HEK293 (cell line): ENCODE results near the gene FRMD8.

ENCODE experiments used
- CTCF ChIA-PET: fragments of 350-600 bp; formaldehyde crosslinking; extraction: SDS; loops from one replicate; lab custom pipeline; 2021; ENCODE audit warnings: antibody characterized with exemption; lab: Yijun Ruan, JAX
- POLR2A ChIA-PET: fragments of 300-600 bp; formaldehyde crosslinking; extraction: SDS; loops from one replicate; lab custom pipeline; 2020; ENCODE audit warnings: antibody characterized with exemption, inconsistent platforms; lab: Yijun Ruan, JAX
- H3K27ac ChIP-seq: fragments of 200-500 bp; sonication (Bioruptor generic); 2 replicates; pipeline ENCODE4 v1.5.1; 2014; ENCODE audit warnings: low read depth, low read length, control low read depth, inconsistent platforms; ENCODE audit errors: extremely low read depth
- H3K36me3 ChIP-seq, 2 experiments: fragments of 200-500 bp in 1 of 2; sonication (Bioruptor generic) in 1 of 2; 1 replicate in 1 of 2; 2 replicates in 1 of 2; pipeline ENCODE4 v1.5.1; 2014 to 2017; ENCODE audit warnings: inconsistent platforms in 2 of 2, low read length in 2 of 2; ENCODE audit not compliant: control insufficient read depth in 2 of 2, insufficient read depth in 1 of 2
- H3K4me1 ChIP-seq: fragments of 200-500 bp; sonication (Bioruptor generic); 2 replicates; pipeline ENCODE4 v1.5.1; 2014; ENCODE audit warnings: mild to moderate bottlenecking, low read length, inconsistent platforms; ENCODE audit not compliant: control insufficient read depth, insufficient read depth
- H3K4me3 ChIP-seq: 2 replicates; pipeline ENCODE4 v1.5.1; 2011; ENCODE audit warnings: low read depth, mild to moderate bottlenecking, control low read depth, low read length, moderate library complexity
- H3K9me3 ChIP-seq: fragments of 200-500 bp; sonication (Bioruptor generic); 2 replicates; pipeline ENCODE4 v1.5.1; 2014; ENCODE audit warnings: low read depth, low read length, inconsistent platforms; ENCODE audit not compliant: control insufficient read depth, insufficient read depth
- GFI1B ChIP-seq: fragments of 450-650 bp; formaldehyde crosslinking; IDR thresholded peaks from 2 replicates; pipeline ENCODE4 v1.5.1; 2016; ENCODE audit warnings: missing biosample characterization, missing genetic modification characterization
- GLIS2 ChIP-seq: fragments of 450-650 bp; formaldehyde crosslinking; IDR thresholded peaks from 2 replicates; pipeline ENCODE4 v1.5.1; 2016; ENCODE audit warnings: missing biosample characterization, missing genetic modification characterization
- PRDM10 ChIP-seq: fragments of 450-650 bp; formaldehyde crosslinking; IDR thresholded peaks from 2 replicates; pipeline ENCODE4 v1.5.1; 2016; ENCODE audit warnings: missing biosample characterization, missing genetic modification characterization
- SETDB1 ChIP-seq: IDR thresholded peaks from one replicate; pipeline ENCODE4 v1.6.1; 2017; ENCODE audit warnings: mild to moderate bottlenecking, low read length, moderate library complexity, mixed read lengths; ENCODE audit not compliant: insufficient read length
- ZNF19 ChIP-seq: fragments of 450-650 bp; formaldehyde crosslinking; IDR thresholded peaks from 2 replicates; pipeline ENCODE4; 2016; ENCODE audit warnings: missing biosample characterization, missing genetic modification characterization, low read depth
- ZNF274 ChIP-seq, 2 experiments: fragments of 200-500 bp in 1 of 2; fragments of 450-650 bp in 1 of 2; sonication (Bioruptor generic) in 1 of 2; formaldehyde crosslinking in 1 of 2; IDR thresholded peaks; 2 replicates each; pipeline versions ENCODE4 v1.5.1 to v1.6.1; 2014 to 2016; ENCODE audit warnings: borderline replicate concordance in 1 of 2, inconsistent platforms in 1 of 2, low read length in 1 of 2, missing biosample characterization in 1 of 2, missing genetic modification characterization in 1 of 2
- ZNF610 ChIP-seq: fragments of 450-650 bp; formaldehyde crosslinking; IDR thresholded peaks from 2 replicates; pipeline ENCODE4 v1.5.1; 2016; ENCODE audit warnings: missing biosample characterization, missing genetic modification characterization, borderline replicate concordance
- ZNF624 ChIP-seq: fragments of 450-650 bp; formaldehyde crosslinking; IDR thresholded peaks from 2 replicates; pipeline ENCODE4 v1.5.1; 2017; ENCODE audit warnings: missing biosample characterization, missing genetic modification characterization
- ZNF701 ChIP-seq: fragments of 450-650 bp; formaldehyde crosslinking; IDR thresholded peaks from 2 replicates; pipeline ENCODE4 v1.5.1; 2016; ENCODE audit warnings: missing biosample characterization, missing genetic modification characterization
- ZNF830 ChIP-seq: fragments of 450-650 bp; IDR thresholded peaks from 2 replicates; pipeline ENCODE4 v1.5.0; 2018; ENCODE audit warnings: missing biosample characterization, missing genetic modification characterization, low read depth, mild to moderate bottlenecking, moderate library complexity
- ZSCAN23 ChIP-seq: fragments of 450-650 bp; formaldehyde crosslinking; IDR thresholded peaks from 2 replicates; pipeline ENCODE4 v1.5.1; 2016; ENCODE audit warnings: missing biosample characterization, missing genetic modification characterization
- ZSCAN30 ChIP-seq: fragments of 450-650 bp; IDR thresholded peaks from 2 replicates; pipeline ENCODE4 v1.5.1; 2018; ENCODE audit warnings: missing biosample characterization, mild to moderate bottlenecking, missing genetic modification characterization, moderate library complexity
- TF ChIP-seq, protein P1 (sequence below): fragments of 450-650 bp; formaldehyde crosslinking; IDR thresholded peaks from 2 replicates; pipeline ENCODE4 v1.5.1; 2016; ENCODE audit warnings: missing biosample characterization, missing genetic modification characterization
- TF ChIP-seq, protein P2 (sequence below): fragments of 450-650 bp; formaldehyde crosslinking; IDR thresholded peaks from 2 replicates; pipeline ENCODE4 v1.5.1; 2017; ENCODE audit warnings: missing biosample characterization, missing genetic modification characterization

FRMD8 gene

GRCh38 chr11:65445604-65446445 lies 59.4 kb downstream of the FRMD8 start (continued):
- no peak for TF ChIP-seq ZNF19 (tag by site-specific recombination)
- TF ChIP-seq GFI1B (tag by site-specific recombination) = no peak
- TF ChIP-seq ZNF701 (tag by site-specific recombination) = no peak
- no peak for TF ChIP-seq PRDM10 (tag by site-specific recombination)
- TF ChIP-seq, protein P1, sequence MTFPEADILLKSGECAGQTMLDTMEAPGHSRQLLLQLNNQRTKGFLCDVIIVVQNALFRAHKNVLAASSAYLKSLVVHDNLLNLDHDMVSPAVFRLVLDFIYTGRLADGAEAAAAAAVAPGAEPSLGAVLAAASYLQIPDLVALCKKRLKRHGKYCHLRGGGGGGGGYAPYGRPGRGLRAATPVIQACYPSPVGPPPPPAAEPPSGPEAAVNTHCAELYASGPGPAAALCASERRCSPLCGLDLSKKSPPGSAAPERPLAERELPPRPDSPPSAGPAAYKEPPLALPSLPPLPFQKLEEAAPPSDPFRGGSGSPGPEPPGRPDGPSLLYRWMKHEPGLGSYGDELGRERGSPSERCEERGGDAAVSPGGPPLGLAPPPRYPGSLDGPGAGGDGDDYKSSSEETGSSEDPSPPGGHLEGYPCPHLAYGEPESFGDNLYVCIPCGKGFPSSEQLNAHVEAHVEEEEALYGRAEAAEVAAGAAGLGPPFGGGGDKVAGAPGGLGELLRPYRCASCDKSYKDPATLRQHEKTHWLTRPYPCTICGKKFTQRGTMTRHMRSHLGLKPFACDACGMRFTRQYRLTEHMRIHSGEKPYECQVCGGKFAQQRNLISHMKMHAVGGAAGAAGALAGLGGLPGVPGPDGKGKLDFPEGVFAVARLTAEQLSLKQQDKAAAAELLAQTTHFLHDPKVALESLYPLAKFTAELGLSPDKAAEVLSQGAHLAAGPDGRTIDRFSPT (tag by site-specific recombination) = no peak
- no peak for TF ChIP-seq ZSCAN23 (tag by site-specific recombination)
- peak; percentile 72 for TF ChIP-seq GLIS2
- TF ChIP-seq, protein P2, sequence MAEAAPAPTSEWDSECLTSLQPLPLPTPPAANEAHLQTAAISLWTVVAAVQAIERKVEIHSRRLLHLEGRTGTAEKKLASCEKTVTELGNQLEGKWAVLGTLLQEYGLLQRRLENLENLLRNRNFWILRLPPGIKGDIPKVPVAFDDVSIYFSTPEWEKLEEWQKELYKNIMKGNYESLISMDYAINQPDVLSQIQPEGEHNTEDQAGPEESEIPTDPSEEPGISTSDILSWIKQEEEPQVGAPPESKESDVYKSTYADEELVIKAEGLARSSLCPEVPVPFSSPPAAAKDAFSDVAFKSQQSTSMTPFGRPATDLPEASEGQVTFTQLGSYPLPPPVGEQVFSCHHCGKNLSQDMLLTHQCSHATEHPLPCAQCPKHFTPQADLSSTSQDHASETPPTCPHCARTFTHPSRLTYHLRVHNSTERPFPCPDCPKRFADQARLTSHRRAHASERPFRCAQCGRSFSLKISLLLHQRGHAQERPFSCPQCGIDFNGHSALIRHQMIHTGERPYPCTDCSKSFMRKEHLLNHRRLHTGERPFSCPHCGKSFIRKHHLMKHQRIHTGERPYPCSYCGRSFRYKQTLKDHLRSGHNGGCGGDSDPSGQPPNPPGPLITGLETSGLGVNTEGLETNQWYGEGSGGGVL (tag by site-specific recombination) = peak; percentile 32; the same call in 1 of the 2 replicates
- TF ChIP-seq ZNF624 = no peak
- TF ChIP-seq ZNF274 (IDR thresholded peaks at IDR 0.05; ENCODE audit: low read length) = no peak
- TF ChIP-seq ZNF274 (tag by site-specific recombination; IDR thresholded peaks at IDR 0.05; ENCODE audit: borderline replicate concordance) = no peak
- TF ChIP-seq ZNF830 (tag by site-specific recombination) = no peak
- no peak for TF ChIP-seq ZSCAN30 (tag by site-specific recombination)
- TF ChIP-seq, all 188 proteins: peak for 10

- Histone ChIP-seq H3K4me3 (no peak overlapping the region), H3K9me3 (no peaks in the 10 kb centered on the region), H3K27ac (peak overlapping the region; percentile 13; the same call in 1 of the 2 replicates), H3K4me1 (no peaks in the 10 kb centered on the region), H3K36me3 (peaks cover 0 to 5% of the 10 kb centered on the region in 2 experiments; a peak in 1 of 3 replicates)
- no peak for TF ChIP-seq ZNF610 (tag by site-specific recombination)
- peak; percentile 8 for TF ChIP-seq SETDB1
- ChIA-PET CTCF (interaction anchor here (0.5 to 0.8 kb wide), 5 partner anchors 30 to 116 kb away, joined by 3 to 5 read pairs (median 3); no protein-coding TSS in a partner anchor), POLR2A (interaction anchor here (0.7 to 5.7 kb wide), 8 partner anchors 9 to 64 kb away, joined by 3 to 69 read pairs (median 6); partner anchors contain the start of genes MALAT1 and NEAT1)
Measured at GRCh38 chr11:65446446-65447277, 60.2 kb downstream of the FRMD8 start.
